Measurements from ENCODE around the gene LRFN2. TPM values are rescaled to one million over a fixed set of nuclear protein-coding genes. Genes with fewer than 3 reads are reported as not detected.

Gene LRFN2
- polyA plus RNA-seq, 1 experiment: not detected

DNA sequence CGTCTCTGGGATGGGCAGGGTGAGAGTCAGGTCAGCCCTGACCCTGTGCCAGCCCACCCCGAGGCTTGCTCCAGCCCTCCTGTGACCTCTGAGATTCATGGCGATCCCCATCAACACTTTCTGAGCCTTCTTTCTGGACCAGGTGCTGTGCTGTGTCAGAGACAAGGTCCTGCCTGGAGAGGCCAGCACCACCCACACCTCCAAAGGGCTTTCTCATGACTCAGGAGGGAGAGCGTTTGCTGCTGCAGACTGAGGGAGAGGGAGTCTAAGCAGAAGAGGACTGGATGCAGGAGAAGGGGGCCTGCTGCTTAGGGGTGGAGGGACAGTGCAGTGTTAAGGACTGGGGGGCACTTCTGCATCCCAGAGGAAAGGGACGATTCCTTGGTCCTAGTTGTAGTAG, 193.5 kb downstream of the LRFN2 start:
- Histone ChIP-seq H3K4me3 (ENCODE audit: low read depth, low read length) (no peak overlapping the region), H3K9me3 (ENCODE audit: control insufficient read depth, insufficient read depth, low read length) (no peaks in the 10 kb centered on the region; the same call in 1 of the 2 replicates), H3K27me3 (ENCODE audit: control insufficient read depth, insufficient read depth, low read length) (no peaks in the 10 kb centered on the region), H3K27ac (ENCODE audit: low read depth, low read length) (no peak overlapping the region)
- no peak for DNase-seq (ENCODE audit: low read depth, low spot score)
- POLR2A ChIA-PET: no interaction called here
- CTCF ChIA-PET: no interaction called here
- TF ChIP-seq, protein P1, sequence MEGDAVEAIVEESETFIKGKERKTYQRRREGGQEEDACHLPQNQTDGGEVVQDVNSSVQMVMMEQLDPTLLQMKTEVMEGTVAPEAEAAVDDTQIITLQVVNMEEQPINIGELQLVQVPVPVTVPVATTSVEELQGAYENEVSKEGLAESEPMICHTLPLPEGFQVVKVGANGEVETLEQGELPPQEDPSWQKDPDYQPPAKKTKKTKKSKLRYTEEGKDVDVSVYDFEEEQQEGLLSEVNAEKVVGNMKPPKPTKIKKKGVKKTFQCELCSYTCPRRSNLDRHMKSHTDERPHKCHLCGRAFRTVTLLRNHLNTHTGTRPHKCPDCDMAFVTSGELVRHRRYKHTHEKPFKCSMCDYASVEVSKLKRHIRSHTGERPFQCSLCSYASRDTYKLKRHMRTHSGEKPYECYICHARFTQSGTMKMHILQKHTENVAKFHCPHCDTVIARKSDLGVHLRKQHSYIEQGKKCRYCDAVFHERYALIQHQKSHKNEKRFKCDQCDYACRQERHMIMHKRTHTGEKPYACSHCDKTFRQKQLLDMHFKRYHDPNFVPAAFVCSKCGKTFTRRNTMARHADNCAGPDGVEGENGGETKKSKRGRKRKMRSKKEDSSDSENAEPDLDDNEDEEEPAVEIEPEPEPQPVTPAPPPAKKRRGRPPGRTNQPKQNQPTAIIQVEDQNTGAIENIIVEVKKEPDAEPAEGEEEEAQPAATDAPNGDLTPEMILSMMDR (IDR thresholded peaks at IDR 0.05; ENCODE audit: low read depth, low read length): no peak

DNA sequence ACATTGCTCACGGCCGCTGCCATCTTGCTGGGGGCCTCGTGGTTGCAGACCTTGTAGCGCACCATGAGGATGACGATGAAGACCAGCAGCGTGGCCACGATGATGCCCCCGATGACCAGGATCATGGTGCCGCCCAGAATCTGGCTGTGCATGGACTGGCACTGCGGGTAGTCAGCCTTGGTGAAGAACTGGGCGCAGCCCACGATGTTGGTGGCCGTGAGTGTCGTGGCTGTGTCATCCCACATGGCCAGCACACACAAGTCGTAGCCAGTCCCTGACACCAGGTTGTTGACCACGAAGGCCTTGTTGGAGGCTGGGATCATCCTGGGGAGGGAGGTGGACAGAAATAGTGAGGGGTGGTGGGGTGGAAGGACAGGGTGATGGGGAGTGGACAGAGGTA, 194.6 kb downstream of the LRFN2 start:
- TF ChIP-seq, protein P1 (IDR thresholded peaks at IDR 0.05; ENCODE audit: low read depth, low read length): no peak
- no peak overlapping the region for H3K27ac ChIP-seq (ENCODE audit: low read depth, low read length)
- H3K9me3 ChIP-seq (ENCODE audit: control insufficient read depth, insufficient read depth, low read length): no peaks in the 10 kb centered on the region; the same call in 1 of the 2 replicates
- no peak for DNase-seq (ENCODE audit: low read depth, low spot score)
- POLR2A ChIA-PET: no interaction called here
- no peaks in the 10 kb centered on the region for H3K27me3 ChIP-seq (ENCODE audit: control insufficient read depth, insufficient read depth, low read length)
- CTCF ChIA-PET: no interaction called here
- H3K4me3 ChIP-seq (ENCODE audit: low read depth, low read length): no peak overlapping the region

DNA sequence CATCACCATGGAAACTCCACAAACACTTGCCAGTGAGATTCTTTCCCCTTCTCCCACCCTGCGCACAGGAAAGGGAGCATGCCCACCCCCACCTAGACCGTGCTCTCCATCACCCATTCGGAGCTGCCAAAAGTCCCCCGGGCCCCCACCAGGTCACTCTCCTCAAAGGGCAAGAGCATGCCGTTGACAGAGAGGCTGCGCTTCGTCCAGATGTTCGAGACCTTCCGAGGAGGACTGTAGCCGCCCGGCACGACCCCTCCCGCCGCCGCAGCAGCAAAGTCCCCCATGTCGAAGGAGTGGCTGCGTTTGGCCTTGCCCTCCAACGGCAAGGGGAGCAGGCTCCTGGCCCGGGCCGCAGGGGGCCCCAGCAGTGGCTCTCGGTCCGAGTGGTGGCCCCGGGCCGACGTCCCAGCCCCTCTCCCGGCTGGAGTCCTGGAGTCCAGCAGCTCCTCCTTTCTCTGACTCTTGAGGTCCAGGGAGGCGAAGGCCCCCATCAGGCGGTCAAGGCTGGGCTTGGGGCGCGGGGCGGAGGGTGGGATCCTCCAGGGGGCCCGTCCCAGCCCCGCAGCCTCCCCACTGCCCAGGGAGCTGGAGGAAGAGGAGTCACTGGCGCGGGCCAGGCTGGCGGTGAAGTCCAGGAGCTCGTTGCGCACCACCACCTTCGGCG, 195.2 kb downstream of the LRFN2 start:
- H3K9me3 ChIP-seq (ENCODE audit: control insufficient read depth, insufficient read depth, low read length): no peaks in the 10 kb centered on the region; the same call in 1 of the 2 replicates
- TF ChIP-seq, protein P1 (IDR thresholded peaks at IDR 0.05; ENCODE audit: low read depth, low read length): no peak
- POLR2A ChIA-PET: no interaction called here
- H3K4me3 ChIP-seq (ENCODE audit: low read depth, low read length): no peak overlapping the region
- DNase-seq (ENCODE audit: low read depth, low spot score): no peak
- no peaks in the 10 kb centered on the region for H3K27me3 ChIP-seq (ENCODE audit: control insufficient read depth, insufficient read depth, low read length)
- CTCF ChIA-PET: no interaction called here
- H3K27ac ChIP-seq (ENCODE audit: low read depth, low read length): no peak overlapping the region

DNA sequence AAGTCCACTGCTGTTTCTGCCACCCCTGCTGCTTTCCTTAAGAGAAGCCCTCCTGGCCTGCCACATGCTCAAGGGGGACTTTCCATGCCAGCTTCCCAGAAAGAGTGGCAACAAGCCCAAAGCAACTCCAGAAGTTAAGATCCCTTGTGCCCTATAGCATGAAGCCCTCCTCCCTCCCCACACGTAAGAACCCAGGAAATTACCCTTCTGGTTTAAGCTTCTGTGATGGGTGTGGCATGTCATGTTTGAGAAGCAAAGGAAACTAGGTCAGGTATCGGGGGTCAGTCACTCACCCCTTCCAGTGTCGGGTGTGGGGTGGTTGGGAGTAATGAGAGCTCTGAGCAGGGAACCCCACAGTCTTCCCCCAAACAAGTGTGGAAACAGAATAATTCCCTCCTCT, 196.1 kb downstream of the LRFN2 start:
- Histone ChIP-seq H3K4me3 (ENCODE audit: low read depth, low read length) (no peak overlapping the region), H3K27ac (ENCODE audit: low read depth, low read length) (no peak overlapping the region), H3K27me3 (ENCODE audit: control insufficient read depth, insufficient read depth, low read length) (no peaks in the 10 kb centered on the region), H3K9me3 (ENCODE audit: control insufficient read depth, insufficient read depth, low read length) (no peaks in the 10 kb centered on the region; the same call in 1 of the 2 replicates)
- ChIA-PET POLR2A (no interaction called here), CTCF (no interaction called here)
- DNase-seq (ENCODE audit: low read depth, low spot score): no peak
- TF ChIP-seq, protein P1 (IDR thresholded peaks at IDR 0.05; ENCODE audit: low read depth, low read length): no peak

DNA sequence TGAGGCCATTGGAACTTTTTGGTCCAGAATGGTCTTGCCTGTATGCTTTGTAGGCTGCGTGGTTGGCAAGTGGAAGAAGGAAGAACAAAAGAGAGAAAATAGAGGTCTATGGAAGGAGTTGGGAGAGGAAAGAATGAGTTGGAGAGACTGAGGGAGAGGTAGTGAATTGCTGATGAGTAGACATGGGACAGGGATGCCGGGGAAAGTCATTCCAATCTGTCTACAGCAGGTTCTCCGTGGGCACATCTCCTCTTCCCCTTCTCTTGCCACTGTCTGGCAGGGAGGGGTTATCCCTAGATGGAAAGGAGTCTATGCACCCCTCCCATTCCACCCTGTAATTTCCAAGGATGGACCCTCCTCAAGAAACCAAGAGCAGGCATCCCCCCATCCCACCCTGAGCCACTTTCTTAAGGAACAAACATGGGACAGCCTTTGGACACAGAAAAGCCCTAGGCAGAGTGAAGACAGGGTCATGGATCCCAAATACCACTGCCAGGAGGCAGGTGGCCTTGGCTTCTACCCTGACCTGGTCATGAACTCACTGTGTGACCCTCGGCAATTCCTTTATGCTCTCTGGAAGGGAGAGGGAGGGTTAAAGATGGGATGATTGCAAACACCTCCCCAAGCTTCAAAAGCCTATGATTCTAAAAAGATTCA, 196.9 kb downstream of the LRFN2 start:
- CTCF ChIA-PET: no interaction called here
- DNase-seq (ENCODE audit: low read depth, low spot score): no peak
- no peak overlapping the region for H3K27ac ChIP-seq (ENCODE audit: low read depth, low read length)
- no peak overlapping the region for H3K4me3 ChIP-seq (ENCODE audit: low read depth, low read length)
- H3K27me3 ChIP-seq (ENCODE audit: control insufficient read depth, insufficient read depth, low read length): no peaks in the 10 kb centered on the region
- TF ChIP-seq, protein P1 (IDR thresholded peaks at IDR 0.05; ENCODE audit: low read depth, low read length): no peak
- H3K9me3 ChIP-seq (ENCODE audit: control insufficient read depth, insufficient read depth, low read length): no peaks in the 10 kb centered on the region; the same call in 1 of the 2 replicates
- POLR2A ChIA-PET: interaction anchor here (0.6 kb wide), 1 partner anchor 9 kb away, joined by 3 read pairs; no protein-coding TSS in a partner anchor
